Measurements from ENCODE around the gene ENTPD8.

DNA sequence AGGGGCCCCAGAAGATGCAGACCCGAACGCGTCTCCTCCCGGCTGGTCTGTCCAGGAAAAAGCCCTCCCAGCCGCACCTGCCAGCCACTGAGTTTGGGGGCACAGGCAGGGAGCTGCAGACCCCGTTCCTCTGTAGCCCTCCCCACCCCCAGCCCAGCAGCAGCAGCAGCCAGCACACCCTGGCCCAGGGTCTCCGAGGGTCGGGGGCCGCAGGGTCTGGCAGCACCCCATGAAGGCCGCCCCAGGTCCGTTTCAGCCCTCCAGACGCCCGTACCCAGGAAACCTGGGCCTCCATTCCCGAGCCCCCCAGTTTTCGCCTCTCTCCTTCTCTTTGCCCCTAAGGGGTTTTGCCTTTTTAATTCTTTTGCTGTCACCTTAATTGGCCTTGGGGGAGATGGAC lies 37.9 kb downstream of the ENTPD8 start:
- TF ChIP-seq POLR2A (IDR thresholded peaks at IDR 0.05; ENCODE audit: low read depth, low read length), result no peak
- TF ChIP-seq EZH2 (IDR thresholded peaks at IDR 0.05; ENCODE audit: borderline replicate concordance, low read depth, low read length, severe bottlenecking), result no peak
- TF ChIP-seq, protein P1, sequence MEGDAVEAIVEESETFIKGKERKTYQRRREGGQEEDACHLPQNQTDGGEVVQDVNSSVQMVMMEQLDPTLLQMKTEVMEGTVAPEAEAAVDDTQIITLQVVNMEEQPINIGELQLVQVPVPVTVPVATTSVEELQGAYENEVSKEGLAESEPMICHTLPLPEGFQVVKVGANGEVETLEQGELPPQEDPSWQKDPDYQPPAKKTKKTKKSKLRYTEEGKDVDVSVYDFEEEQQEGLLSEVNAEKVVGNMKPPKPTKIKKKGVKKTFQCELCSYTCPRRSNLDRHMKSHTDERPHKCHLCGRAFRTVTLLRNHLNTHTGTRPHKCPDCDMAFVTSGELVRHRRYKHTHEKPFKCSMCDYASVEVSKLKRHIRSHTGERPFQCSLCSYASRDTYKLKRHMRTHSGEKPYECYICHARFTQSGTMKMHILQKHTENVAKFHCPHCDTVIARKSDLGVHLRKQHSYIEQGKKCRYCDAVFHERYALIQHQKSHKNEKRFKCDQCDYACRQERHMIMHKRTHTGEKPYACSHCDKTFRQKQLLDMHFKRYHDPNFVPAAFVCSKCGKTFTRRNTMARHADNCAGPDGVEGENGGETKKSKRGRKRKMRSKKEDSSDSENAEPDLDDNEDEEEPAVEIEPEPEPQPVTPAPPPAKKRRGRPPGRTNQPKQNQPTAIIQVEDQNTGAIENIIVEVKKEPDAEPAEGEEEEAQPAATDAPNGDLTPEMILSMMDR (IDR thresholded peaks at IDR 0.05; ENCODE audit: extremely low read depth in 1 of 2, insufficient read depth in 1 of 2, low read depth in 1 of 2, low read length in 2 of 2), result no peak

All from endothelial cell of umbilical vein (primary cell).